NCI-H748 (cell line): ENCODE data around the gene B4GALT2.
A peak's percentile ranks its signal among the peaks of the same experiment; 100 is the strongest.

Experiments
- DNase-seq: peaks from one replicate; lab custom pipeline; 2025; ENCODE audit not compliant: unreplicated experiment; lab: John Stamatoyannopoulos, UW

B4GALT2 gene

DNA sequence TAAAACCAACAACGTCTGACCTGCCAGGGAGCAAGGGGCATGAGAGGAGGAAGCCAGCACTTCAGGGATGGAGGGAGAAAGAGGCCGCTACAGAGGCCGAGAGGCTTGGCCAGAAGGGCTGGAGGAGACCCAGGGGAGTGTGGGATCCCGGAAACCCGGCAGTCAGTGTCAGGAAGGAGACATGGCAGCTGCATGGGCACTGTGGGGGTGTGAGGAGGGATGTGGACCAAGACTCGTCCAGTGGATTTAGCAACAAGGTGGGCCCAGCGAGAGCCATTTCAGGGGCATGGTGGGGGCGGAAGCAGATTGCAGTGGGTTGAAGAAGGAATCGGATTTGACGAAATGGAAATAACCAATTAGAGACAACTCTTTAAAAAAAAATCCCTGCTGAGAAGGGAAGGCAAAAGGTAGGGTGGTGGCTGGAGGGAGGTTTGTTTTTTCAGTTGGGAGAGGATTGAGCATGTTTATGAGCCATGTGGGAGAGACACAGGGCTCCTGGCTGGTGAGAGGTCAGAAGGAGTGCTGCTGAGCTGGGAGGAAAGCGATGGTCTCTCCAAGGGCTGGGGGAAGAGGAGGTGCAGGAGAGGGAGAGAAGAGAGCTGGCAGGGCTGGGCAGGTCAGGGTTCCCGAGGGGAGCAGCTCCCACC lies 4.4 kb downstream of the B4GALT2 start:
- no peak for DNase-seq

DNA sequence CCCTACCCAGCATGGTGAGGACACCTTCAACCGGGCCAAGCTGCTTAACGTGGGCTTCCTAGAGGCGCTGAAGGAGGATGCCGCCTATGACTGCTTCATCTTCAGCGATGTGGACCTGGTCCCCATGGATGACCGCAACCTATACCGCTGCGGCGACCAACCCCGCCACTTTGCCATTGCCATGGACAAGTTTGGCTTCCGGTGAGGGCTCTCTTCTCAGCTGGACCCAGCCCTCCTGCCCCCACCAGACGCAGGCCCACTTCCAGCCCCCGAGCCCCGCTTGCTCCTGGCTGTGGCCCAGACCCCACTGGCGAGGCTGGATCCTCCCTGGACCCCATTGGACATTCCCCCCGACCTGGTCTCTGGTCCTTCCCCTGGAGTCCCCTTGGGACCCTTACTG lies 5.8 kb downstream of the B4GALT2 start:
- no peak for DNase-seq

GRCh38 chr1:43985984-43986595 lies 7.1 kb downstream of the B4GALT2 start:
- no peak for DNase-seq

DNA sequence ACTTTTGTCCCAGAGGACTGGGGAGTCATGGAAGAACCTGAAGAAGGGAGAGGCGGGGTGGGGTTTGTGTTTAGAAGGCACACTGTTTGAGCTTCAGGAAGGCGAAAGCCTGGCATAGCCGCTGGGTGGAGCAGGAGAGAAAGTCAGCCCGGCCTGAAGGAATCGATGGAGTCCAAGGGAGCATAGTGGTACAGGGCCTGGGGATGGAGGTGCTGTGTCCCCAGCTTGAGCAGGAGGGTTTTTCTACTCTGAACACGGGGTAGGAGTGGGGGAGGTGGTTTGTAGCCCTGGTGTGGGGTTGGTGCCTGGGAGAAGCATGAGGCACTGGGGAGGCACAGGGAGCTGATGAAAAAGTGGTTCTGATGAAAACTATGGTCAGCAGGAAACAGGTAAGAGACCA lies 7.7 kb downstream of the B4GALT2 start:
- no peak for DNase-seq

DNA sequence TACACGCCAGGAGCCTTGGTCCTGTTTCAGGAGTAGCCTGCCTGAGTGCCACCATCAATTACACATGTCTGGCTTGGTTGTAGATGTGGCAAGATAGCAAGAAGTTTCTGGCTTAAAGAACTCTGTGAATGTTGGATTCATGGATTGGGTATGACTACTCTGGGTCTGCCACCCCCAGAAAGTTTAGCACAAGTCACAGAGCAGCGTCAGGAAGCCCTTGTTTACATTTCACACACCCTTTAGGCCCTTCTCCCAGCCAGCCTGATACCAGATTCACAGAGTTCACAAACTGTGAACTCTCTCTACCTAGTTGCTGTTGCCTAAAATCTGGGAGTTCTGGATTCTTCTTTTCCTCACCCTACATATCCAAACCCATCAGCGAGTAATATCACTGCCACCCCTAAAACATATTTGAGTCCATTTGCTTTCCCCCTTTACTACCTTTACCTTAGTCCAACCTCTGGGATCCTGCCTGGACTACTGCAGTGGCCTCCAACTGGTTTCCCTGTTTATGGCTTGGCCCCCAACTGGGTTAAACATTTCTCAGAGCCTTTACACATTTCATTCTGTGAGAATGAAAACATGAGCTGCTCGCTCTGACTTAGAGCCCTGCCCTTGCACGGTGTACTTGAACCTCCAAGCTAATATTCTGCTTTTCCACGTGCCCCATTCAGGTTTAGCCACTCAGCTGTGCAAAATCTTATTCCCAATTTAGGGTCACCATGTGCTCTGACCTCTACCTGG lies 8.3 kb downstream of the B4GALT2 start:
- no peak for DNase-seq

DNA sequence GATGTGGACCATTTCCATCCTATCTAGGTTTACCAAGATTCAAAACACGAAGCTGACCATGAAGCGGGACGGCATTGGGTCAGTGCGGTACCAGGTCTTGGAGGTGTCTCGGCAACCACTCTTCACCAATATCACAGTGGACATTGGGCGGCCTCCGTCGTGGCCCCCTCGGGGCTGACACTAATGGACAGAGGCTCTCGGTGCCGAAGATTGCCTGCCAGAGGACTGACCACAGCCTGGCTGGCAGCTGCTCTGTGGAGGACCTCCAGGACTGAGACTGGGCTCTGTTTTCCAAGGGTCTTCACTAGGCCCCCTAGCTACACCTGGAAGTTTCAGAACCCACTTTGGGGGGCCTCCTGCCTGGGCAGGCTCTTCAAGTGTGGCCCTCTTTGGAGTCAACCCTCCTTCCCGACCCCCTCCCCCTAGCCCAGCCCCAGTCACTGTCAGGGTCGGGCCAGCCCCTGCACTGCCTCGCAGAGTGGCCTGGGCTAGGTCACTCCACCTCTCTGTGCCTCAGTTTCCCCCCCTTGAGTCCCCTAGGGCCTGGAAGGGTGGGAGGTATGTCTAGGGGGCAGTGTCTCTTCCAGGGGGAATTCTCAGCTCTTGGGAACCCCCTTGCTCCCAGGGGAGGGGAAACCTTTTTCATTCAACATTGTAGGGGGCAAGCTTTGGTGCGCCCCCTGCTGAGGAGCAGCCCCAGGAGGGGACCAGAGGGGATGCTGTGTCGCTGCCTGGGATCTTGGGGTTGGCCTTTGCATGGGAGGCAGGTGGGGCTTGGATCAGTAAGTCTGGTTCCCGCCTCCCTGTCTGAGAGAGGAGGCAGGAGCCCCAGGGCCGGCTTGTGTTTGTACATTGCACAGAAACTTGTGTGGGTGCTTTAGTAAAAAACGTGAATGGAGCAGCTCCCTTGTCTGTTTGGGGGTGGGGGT lies 11.5 kb downstream of the B4GALT2 start:
- peak; percentile 55 for DNase-seq

- no peak for DNase-seq
These were observed 12.1 kb downstream of the B4GALT2 start for GRCh38 chr1:43991200-43991475.

- DNase-seq, result peak; percentile 96
These were observed 12.6 kb downstream of the B4GALT2 start, which contains the start of gene CCDC24 for GRCh38 chr1:43991476-43992231. Gene CCDC24 (plus strand): TSS chr1:43991599. CDS start chr1:43991879, 280 bp downstream.

DNA sequence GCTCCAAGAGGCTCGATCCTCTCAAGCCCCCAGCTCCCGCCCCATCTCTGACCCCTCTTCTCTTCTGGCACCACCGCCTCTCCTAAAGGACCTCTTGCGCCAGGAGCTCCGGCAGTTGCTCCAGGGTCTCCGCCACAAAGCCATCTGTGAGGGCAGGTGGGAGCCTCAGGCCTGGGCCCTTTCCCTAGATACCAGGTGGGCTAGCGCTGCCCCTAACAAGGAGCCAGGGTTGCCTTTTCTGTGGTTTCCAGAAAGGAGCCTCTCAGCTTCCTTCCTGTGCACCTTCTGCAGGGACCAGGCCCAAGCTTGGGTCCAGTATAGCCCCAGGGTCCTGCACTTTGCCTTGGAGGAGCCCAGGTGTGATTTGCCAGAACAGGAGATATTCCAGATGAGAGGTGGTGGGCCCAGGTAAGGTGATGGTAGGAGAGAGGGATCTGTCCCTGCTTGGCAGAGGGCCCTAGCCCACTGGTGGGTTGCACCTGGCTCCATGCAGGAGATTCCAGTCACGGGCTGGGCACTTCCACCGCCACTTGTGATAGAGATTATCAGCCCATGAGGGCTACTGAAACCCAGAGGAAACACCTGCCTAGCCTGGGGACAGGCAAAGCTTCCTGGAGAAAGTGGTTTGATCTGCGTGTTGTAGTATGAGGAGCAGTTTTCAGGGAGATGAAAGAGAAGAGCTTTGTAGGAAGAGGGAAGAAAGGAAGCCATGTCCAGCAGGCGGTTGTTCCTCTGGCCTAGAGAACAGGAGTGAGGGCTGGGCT lies 13.4 kb downstream of the B4GALT2 start:
- DNase-seq, result no peak

- DNase-seq, result no peak
These were observed 14.3 kb downstream of the B4GALT2 start for GRCh38 chr1:43993206-43993914.

- DNase-seq, result no peak
These were observed 15.1 kb downstream of the B4GALT2 start for GRCh38 chr1:43994071-43994470.

DNA sequence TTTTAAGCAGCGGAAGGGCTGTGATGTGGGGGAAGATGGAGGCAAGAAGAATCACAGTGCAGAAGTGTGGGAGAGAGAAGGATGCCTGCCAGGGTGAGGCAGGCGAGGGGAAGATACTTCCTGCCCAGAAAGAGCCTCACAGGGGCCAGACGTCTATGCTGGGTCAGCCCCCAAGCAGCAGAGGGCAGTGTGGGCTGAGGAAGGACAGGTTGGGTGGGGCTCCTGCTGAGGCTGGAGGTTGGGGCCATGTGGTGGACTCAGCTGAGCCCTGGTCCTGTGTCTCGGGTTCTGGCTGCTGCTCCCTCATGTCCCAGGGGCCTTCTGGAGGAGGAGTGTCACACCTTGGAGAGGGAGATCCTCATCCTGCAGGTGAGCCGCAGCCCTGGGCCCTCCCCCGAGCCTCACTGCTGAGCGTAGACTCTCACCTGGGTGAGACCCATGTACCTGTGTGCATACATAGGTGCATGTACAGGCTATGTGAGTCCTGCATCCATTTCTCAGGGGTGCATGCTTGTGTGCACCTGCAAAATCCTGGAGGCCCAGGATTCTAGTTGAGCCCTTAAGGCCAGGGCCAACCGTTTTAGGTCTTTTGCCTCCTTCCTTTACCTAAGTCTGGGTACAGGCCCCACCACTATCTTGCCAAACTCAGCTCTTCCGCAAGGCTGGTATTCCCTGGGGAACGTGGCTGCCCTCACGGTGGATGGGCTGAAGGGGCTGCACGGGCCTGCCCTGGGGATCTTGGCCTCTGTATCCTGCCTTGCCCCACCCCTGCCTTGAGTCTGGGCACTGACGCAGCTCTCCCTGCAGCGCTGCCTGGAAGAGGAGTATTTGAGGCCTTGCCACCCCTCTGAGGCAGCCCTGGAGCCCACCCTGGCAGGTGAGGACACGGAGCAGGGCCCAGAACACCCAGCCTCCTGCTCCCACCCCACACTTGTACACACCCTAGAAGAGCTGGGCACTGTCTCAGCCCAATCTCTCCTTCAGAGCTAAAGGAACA lies 16.1 kb downstream of the B4GALT2 start:
- peak; percentile 44 for DNase-seq

GRCh38 chr1:43995984-43996732 lies 17.1 kb downstream of the B4GALT2 start:
- no peak for DNase-seq

DNA sequence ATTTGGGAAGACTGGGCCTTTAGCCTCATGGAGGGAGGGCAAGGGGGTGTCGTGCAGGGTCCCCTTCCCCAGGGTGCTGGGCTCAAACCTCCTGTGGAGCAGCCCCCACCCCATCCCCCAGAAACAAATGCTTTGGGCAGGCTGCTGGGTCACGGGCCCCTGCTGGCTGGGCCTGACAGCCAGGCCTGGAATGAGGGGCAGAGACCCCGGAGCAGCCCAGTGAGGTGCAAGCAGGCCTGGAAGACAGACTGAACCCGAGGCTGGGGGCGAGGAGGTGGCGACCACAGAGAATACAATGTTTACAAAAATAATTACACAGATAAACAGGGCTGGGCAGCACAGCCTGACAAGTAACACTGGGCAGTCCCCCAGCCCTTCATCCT lies 17.7 kb downstream of the B4GALT2 start:
- DNase-seq, result no peak

DNA sequence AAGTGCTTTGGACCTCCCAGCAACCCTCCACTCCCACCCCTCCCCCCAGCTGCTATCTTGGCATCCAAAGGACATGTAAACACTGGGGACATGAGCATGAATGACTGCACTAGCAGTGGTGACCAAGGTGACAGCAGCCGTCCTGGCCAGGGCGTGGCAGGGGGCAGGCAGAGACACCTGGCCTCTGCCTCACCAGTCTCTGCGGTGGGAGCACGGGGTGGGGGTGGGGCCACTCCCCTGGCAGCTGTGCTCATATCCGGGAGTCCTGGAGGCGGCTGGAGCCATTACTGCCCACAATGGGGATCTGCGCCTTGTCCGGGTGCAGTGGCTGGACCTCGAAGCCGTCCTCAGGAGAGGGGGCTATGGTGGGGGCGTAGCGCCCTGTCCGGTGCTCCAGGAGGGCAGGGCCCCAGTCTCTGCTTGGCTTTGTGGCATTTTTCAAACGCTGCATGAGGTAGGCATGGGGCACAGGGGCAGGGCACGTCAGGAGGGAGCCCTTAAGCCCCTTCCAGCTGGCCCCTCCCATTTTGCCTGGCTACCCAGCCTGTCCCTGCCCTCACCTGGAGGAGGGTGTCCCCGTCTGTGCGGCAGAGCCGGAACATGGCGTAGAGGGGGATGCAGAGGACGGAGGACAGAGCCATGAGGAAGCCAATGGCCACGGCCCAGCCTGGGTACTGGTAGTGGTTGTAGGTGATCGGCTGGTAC lies 18.4 kb downstream of the B4GALT2 start:
- peak; percentile 98 for DNase-seq

DNA sequence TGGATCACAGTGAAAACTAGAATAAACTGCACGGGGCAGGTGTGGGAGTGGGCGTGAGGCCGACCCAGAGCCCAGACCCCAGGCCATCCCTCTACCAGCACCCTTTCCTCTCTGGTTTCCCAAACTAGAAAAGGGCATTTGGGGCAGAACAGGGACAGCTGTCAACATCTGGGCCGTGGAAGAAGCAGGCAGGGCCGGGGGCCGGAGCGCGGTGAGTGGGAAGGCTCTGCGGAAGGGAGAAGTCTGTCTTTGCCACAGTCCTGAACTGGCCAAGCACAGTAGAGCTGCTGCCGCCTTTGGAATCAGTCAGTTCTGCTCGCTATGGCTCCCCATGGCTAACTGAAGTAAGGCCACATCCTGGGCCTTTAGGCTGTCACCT lies 19.0 kb downstream of the B4GALT2 start:
- peak; percentile 41 for DNase-seq

DNA sequence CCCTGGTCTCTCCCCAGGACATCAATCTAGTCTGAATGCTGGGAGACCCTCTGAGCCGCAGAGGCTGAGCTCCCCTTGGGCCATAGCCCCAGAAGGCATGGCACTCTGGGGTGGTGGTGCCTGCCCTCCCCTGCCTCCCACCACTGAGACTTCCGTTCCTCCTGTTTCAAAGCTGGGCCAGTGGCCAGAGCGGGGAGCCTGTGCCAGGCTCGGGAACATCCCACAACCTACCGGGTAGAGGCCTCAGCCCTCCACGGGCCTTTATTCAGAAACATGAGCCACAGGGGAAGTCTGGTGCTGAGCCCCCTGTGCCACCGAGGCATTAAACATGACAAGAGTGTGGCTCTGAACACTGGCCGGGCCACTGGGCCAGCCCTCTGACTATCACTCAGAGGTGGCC lies 20.4 kb downstream of the B4GALT2 start:
- DNase-seq, result no peak
